Measurements from ENCODE around the gene CAPN1. TPM values are rescaled to one million over a fixed set of nuclear protein-coding genes. Genes with fewer than 3 reads are reported as not detected.

CAPN1 gene
- polyA plus RNA-seq, 2 of the 4 experiments (the other 2 are of a cell fraction), result 63.7 to 93.1 TPM

- H3K9me3 ChIP-seq, result no peaks in the 10 kb centered on the region
- peaks cover 17% of the 10 kb centered on the region; the same call in 2 of the 3 replicates for H3K4me1 ChIP-seq
- peak overlapping the region; percentile 97 for H3K4me2 ChIP-seq
- CTCF ChIA-PET, result interaction anchor here (0.6 to 3.9 kb wide), 12 partner anchors 13 to 204 kb away, joined by 3 to 22 read pairs (median 4); partner anchors contain the start of genes SPDYC and ZNHIT2
- DNase-seq (ENCODE audit: low read depth in 1 of 2, low spot score in 1 of 2) (peak in 1 of 2 experiments; percentile 36), FAIRE-seq (no peak), ATAC-seq (peak; percentile 47 to 64; a peak in 5 of 6 replicates)
- POLR2A ChIA-PET, result interaction anchor here (0.8 to 3.5 kb wide), 7 partner anchors 10 to 71 kb away, joined by 3 to 28 read pairs (median 5); partner anchors contain the start of genes FAU, MRPL49, SYVN1 and TM7SF2
- WGBS (ENCODE audit: missing lambda C conversion rate), result 56% methylated on average over 14 of the region's 23 CpGs
- H3K4me3 ChIP-seq, result peak overlapping the region; percentile 97
- peak overlapping the region; percentile 99 for H3K27ac ChIP-seq
- no peak for TF ChIP-seq RFX5 (IDR thresholded peaks at IDR 0.05)
- 0 out of 2 replicates have a peak, but pooled peaks have one; percentile 32 for TF ChIP-seq KDM5A (IDR thresholded peaks at IDR 0.05)
- TF ChIP-seq SREBF2 (IDR thresholded peaks at IDR 0.05), result no peak
- 0 out of 2 replicates have a peak, but pooled peaks have one; percentile 21 for TF ChIP-seq USF2 (IDR thresholded peaks at IDR 0.05)
These were observed 786 bp downstream of the CAPN1 start for GRCh38 chr11:65182258-65183170.

GRCh38 chr11:65183201-65183891 is 1.6 kb downstream of the CAPN1 start:
- ChIA-PET POLR2A (interaction anchor here (0.9 to 2.3 kb wide), 2 partner anchors 61 to 72 kb away, joined by 3 to 20 read pairs; partner anchors contain the start of genes FAU, MRPL49 and TM7SF2), CTCF (interaction anchor here (1.2 to 3.9 kb wide), 2 partner anchors 22 to 132 kb away, joined by 3 to 22 read pairs; no protein-coding TSS in a partner anchor)
- peak overlapping the region; percentile 97 for H3K4me2 ChIP-seq
- H3K9me3 ChIP-seq, result no peaks in the 10 kb centered on the region
- WGBS (ENCODE audit: missing lambda C conversion rate), result 86% methylated on average over 17 of the region's 19 CpGs
- ATAC-seq, result no peak
- no peak for DNase-seq (ENCODE audit: low read depth in 1 of 2, low spot score in 1 of 2)
- H3K4me1 ChIP-seq, result peaks cover 17% of the 10 kb centered on the region; the same call in 2 of the 3 replicates
- H3K4me3 ChIP-seq, result no peak overlapping the region; the same call in 1 of the 3 replicates
- peak overlapping the region; percentile 99; a peak in 3 of 6 replicates for H3K27ac ChIP-seq
- FAIRE-seq, result no peak
- TF ChIP-seq ZSCAN20 (CRISPR knock-in tag; IDR thresholded peaks at IDR 0.05) (no peak), USF2 (IDR thresholded peaks at IDR 0.05) (no peak), SREBF2 (IDR thresholded peaks at IDR 0.05) (no peak), ZNF302 (CRISPR knock-in tag; IDR thresholded peaks at IDR 0.05) (no peak), CTCF (IDR thresholded peaks at IDR 0.05) (no peak), HOXA7 (CRISPR knock-in tag; IDR thresholded peaks at IDR 0.05) (no peak)

- ChIA-PET POLR2A (interaction anchor here (0.6 kb wide), 1 partner anchor 9 kb away, joined by 6 read pairs; no protein-coding TSS in a partner anchor), CTCF (interaction anchor here (3.9 kb wide), 1 partner anchor 21 kb away, joined by 22 read pairs; no protein-coding TSS in a partner anchor)
- DNase-seq (ENCODE audit: low read depth in 1 of 2, low spot score in 1 of 2), result no peak
- no peak overlapping the region for H3K27ac ChIP-seq
- H3K4me1 ChIP-seq, result peaks cover 17% of the 10 kb centered on the region; the same call in 2 of the 3 replicates
- no peak for ATAC-seq
- H3K9me3 ChIP-seq, result no peaks in the 10 kb centered on the region
- no peak overlapping the region for H3K4me2 ChIP-seq
- 96% methylated on average over 17 of the region's 22 CpGs for WGBS (ENCODE audit: missing lambda C conversion rate)
- H3K4me3 ChIP-seq, result no peak overlapping the region
- no peak for FAIRE-seq
- TF ChIP-seq FOXS1 (CRISPR knock-in tag; IDR thresholded peaks at IDR 0.05), result no peak
- TF ChIP-seq HEYL (CRISPR knock-in tag; IDR thresholded peaks at IDR 0.05), result no peak
- no peak for TF ChIP-seq EHF (CRISPR knock-in tag; IDR thresholded peaks at IDR 0.05)
- TF ChIP-seq ZC3H11A (IDR thresholded peaks at IDR 0.05), result no peak
- no peak for TF ChIP-seq POLR2AphosphoS2 (conservative IDR thresholded peaks at IDR 0.05; ENCODE audit: low read length)
These were observed 2.4 kb downstream of the CAPN1 start for GRCh38 chr11:65184146-65184545.

Measured in A549 (cell line).